Measurements from ENCODE around the gene NRG2.

DNA sequence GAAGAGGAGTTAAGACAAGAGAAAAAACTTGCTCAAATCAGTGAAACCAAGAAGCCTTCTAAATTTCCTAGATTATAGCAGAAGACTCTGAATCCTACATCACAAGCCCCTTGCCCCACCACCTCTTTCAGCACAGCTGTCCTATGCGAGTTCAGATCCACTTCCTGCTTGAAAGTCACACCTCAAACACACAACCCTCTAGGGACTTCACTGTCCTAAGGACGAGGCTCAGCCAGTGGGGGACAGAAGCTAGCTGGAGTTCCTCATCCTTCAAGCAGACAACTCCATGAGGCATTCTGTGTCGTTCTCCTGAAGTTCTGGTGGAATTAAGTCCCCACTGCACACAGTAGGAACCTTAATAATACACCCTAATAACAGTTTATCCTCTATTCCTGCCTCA lies 44.3 kb downstream of the NRG2 start:
- TF ChIP-seq CTCF (IDR thresholded peaks at IDR 0.05; ENCODE audit: low read depth, low read length) (no peak), POLR2A (IDR thresholded peaks at IDR 0.05; ENCODE audit: extremely low read depth, insufficient read length) (no peak), MYC (IDR thresholded peaks at IDR 0.05; ENCODE audit: low read depth, low read length) (no peak)
- TF ChIP-seq, protein P1, sequence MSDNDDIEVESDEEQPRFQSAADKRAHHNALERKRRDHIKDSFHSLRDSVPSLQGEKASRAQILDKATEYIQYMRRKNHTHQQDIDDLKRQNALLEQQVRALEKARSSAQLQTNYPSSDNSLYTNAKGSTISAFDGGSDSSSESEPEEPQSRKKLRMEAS (IDR thresholded peaks at IDR 0.05; ENCODE audit: low read depth, low read length) = no peak

Measured in NB4 (cell line).